Subcutaneous preadipocyte (primary cell): ENCODE measurements around the gene EFCAB8. TPM values are rescaled to one million over a fixed set of nuclear protein-coding genes. Genes with fewer than 3 reads are reported as not detected.

Source experiments
- total RNA-seq: library from RNA; depleted of rRNA; stranded (reverse); fragments of >200 nt; gene quantifications from 2 replicates; pipeline ENCODE4 v1.2.3, GENCODE V29; 2012

The EFCAB8 gene, protein sequence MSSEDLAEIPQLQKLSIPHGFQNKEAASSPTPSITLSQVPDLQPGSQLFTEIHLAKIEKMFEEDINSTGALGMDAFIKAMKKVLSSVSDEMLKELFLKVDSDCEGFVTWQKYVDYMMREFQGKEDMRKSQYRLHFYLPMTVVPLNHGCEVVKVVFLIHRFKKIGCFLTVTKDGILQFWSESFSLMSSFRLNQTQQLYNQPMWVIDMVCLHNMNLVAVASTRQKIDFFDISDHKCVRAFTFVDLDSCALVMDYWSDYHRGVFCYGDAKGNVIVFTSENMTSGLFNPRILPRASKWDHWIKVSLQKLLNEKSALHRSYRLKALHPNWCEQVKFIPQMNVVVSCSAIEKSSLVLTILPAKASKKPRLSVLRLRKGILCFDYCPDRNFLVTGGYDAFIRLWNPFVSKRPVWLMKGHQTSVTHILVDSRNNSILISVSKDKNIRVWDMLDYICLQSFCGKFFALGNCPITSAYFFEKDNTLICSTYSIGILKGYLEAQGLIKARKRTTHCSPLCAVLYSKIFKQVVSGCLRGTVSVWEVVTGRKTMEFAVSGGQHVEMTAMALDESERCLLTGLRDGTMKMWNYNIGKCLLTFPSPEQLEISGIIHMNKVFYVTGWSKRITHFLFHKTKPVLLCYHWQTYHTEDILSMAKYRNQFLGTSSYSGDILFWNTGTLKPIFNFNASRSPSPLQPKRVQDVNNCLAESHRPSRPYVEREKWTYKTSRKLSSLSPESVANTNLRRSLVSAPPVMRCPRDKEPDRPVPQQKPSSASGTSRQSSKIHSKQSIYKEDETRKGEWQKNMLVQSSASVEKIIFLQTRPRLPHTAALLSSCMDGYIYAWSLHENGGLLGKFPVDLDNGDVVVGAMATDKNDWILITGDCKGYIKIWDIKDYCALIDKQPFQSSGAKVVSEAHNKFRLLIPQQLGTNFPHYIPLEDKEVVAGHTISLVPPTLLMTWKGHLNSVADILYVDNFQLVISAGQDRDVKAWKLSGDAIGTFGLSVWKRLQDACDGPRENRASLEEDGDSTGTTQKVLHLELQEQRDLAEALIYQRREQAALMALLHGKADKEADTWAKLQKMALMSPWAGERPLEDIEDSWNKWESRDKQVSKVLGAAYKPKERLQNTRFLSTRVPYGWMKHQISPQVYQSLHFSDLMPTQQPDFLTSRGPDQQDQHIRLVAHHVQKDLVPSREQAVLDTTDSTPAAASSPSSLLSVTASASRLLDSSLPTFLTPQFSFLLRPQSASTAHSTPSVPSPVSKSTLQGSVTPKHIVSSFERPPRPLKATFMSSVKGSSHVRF
- total RNA-seq = under 0.01 TPM in 2 replicates

DNA sequence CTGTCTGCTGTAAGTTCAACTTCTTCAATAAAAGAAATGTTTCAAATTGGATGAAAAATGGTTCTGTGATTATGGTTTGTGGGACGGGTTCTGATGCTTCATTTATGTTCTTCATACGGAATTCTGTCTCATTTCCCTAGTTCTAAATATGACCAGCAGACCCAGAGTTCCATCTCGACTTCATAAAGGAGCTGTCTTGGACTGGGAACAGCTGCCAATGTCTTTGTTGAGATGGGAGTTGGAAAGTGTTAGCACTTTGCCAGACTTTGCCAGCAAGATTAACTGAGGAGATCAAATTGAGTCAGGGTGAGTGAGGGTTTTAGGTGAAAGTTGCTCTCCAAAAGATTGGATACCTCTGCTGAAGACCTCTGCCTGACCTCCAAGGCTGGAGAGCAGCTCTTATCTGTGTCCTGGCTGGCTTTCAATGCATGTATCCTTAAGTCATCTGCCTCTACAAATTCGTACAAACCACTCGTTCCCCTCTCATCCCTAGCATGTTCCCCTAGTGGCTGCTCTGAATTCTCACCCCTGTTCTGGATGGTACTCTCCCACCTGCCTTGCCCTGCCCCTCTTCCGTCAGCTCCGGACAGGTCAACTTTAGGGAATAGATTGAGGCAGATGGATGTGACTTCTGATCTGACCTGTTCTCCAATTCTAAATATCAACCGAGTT, at the start of gene EFCAB8:
Gene EFCAB8, plus strand, starts transcription at position 223 of the 672 bp plus-strand sequence. CDS start 4,870 bp downstream, outside the sequence.

DNA sequence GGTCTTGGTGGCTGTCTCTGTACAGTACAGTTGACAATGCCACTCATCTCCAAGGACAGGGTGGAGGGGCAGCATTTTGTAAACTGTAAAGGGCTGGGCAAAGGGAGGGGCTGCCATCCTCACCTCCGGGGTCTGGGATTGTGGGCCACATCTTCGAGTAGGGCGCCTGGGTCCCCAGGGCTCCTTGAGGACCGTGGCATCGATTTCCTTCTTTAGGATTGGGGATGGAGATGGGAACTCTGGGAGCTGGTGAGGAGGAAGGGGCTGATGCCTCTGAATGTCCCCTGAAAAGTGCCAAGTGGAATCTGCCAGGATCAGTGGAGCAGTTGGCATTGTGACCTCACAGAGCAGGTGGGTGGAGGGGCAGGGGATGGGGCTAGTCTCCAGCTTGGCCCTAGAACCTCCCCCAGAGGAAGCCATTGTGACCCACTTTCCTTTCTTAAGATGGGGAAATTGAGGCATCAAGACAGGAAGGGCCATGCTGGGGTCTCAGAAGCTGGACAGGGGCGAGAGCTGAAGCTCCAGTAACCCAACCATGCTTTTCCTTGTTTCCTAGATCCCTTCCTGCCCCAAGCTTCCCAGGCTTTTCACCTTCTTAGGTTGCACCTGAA, 145.5 kb downstream of the EFCAB8 start, which contains the start of gene SUN5:
Gene SUN5, minus strand, starts transcription at position 293 of the 611 bp plus-strand sequence. Its CDS starts 93 bp downstream, at position 200.

DNA sequence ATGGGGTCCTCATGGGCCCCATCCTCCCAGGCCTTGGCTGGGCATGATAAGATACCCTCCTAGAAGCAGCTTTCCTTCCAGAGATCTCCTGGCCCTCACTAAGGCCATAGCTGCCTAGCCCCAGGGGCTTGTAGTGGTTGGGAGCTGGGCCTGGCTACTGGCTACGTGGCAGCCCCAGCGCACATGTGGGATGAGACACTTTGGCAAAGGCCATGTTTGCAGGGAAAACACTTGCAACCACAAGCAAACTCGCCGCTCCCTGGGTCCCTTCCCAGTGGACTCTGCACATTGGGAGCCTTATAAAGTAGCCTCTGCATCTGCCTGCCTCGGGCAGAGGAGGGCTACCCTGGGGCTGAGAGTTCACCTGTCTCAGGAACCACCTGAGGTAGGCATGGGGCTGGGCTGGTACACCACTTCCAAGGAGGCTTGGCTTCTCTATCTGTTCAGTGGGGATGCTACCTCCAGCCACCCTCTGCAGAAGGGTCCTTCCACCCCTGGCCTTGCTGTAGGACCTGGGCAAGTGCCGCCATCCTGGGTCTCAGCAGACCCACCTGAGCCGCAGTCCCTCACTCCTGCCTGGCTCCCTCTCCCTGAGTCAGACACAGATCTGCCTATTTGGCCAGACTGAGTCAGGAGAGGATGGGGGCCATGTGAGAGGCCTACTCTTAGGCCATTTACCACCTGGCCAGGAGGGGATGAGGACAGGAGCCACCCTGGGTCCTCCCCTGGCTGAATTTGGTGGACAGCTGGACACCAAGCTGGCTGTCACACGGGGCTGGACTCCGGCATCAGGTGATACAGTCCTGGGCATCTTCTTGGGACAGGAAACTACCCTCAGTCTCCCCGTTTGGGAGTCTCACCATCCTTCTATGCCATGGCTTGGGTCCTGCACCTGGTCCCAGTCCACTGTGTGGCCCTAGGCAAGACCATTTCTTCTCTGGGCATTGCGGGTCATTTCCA, 148.9 kb downstream of the EFCAB8 start, which contains the start of gene BPIFB2:
Gene BPIFB2, plus strand, starts transcription at position 329 of the 960 bp plus-strand sequence. CDS start 871 bp downstream, outside the sequence.

Other genes starting within 250 kb of the EFCAB8 start
- not detected in 2 replicates for gene C20orf203, start 185.0 kb upstream of the EFCAB8 start, total RNA-seq
- gene COMMD7, start 115.5 kb upstream of the EFCAB8 start, total RNA-seq = 39.1 and 44.1 TPM in 2 replicates
- gene DNMT3B, start 96.5 kb upstream of the EFCAB8 start, total RNA-seq = 4.0 and 4.3 TPM in 2 replicates
- 63.2 and 82.3 TPM in 2 replicates for gene MAPRE1, start 39.0 kb upstream of the EFCAB8 start, total RNA-seq
- not detected in 2 replicates for gene SUN5, start 145.5 kb downstream of the EFCAB8 start, total RNA-seq
- not detected in 2 replicates for gene BPIFB2, start 148.8 kb downstream of the EFCAB8 start, total RNA-seq
- not detected in 2 replicates for gene BPIFB6, start 172.7 kb downstream of the EFCAB8 start, total RNA-seq
- gene BPIFB3, start 195.0 kb downstream of the EFCAB8 start, total RNA-seq = not detected in 2 replicates
- gene BPIFB4, start 220.7 kb downstream of the EFCAB8 start, total RNA-seq = not detected in 2 replicates